HuH-7 (cell line): ENCODE data around the gene PVALEF.
"Not testable (repeated sequence)": the region's sequence is repeated elsewhere in the genome, so short reads cannot be mapped to it uniquely, and the experiment has no call there.

Experiments
- DNase-seq: peaks from one replicate; pipeline ENCODE4 v3.0.0; 2011; ENCODE audit warnings: low spot score

Gene PVALEF

DNA sequence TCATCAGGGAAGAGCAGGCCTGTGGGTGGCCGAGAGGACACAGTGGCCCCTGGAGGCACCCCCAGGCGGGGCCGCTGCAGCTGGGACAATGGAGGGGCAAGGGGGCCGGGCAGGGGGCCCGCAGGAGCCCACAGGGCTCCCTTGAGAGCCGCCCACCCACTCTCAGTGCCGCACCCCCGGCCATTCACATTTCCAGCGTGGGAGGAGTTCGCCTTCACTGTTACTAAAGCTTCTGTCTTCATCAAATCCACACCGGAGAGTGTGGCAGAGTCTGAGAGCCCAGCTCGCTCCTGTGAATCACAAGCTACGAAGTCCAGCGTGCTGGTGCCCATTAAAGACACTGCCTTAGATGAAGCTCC lies 20.9 kb upstream of the PVALEF start:
- no peak for DNase-seq

DNA sequence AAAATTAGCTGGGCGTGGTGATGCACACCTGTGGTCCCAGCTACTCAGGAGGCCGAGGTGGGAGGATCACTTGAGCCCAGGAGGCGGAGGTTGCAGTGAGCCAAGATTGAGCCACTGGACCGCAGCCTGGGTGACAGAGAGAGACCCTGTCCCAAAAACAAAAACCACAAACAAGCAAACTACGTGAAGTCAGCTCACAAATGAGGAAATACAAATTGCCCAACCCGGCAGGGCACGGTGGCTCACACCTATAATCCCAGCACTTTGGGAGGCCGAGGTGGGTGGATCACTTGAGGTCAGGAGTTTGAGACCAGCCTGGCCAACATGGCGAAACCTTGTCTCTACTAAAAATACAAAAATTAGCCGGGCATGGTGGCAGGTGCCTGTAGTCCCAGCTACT lies 19.1 kb upstream of the PVALEF start:
- not testable (repeated sequence) for DNase-seq

- DNase-seq, result no peak
Measured at GRCh38 chr17:81147701-81148100, 17.6 kb upstream of the PVALEF start.

- DNase-seq, result no peak
Measured at GRCh38 chr17:81148571-81148970, 16.7 kb upstream of the PVALEF start.

- no peak for DNase-seq
Measured at GRCh38 chr17:81148986-81149533, 16.2 kb upstream of the PVALEF start.

GRCh38 chr17:81150377-81151077 lies 14.8 kb upstream of the PVALEF start:
- DNase-seq, result no peak

DNA sequence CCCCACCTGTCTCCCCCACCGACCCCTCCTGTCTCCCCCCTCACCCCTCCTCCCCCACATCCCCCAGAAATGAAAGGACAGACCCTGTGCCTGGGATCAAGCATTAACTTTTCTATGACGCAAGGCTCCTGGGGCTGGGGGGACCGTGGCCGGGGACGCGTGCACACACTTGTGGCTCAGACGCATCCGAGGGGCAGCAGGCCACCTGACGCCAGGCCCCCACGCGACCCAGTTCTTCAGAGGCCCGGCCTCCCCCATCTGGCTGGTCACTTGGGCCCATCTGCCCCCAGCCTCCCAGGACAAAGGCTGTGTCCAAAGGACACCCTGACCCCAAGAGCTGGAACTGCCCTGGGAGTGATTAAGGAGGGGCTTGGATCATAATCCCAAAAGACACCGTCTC lies 14.0 kb upstream of the PVALEF start:
- no peak for DNase-seq

- DNase-seq, result no peak
Measured at GRCh38 chr17:81152288-81152828, 12.9 kb upstream of the PVALEF start.

- no peak for DNase-seq
Measured at GRCh38 chr17:81153340-81153803, 11.9 kb upstream of the PVALEF start.

DNA sequence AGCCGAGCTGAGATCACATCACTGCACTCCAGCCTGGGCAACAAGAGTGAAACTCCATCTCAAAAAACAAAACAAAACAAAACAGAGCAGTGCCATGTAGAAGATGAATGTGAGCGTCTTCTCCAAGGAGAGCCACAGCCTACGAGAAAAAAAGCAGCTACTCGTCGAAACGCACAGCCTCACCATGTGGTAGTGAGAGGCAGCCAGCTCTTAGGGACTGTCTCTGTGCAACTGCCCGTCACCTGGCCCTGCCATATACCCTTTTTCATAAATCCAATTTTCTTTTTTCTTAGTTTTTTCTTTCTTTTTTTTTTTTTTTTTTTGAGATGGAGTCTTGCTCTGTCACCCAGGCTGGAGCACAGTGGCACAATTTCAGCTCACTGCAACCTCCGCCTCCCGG lies 11.3 kb upstream of the PVALEF start:
- not testable (repeated sequence) for DNase-seq

DNA sequence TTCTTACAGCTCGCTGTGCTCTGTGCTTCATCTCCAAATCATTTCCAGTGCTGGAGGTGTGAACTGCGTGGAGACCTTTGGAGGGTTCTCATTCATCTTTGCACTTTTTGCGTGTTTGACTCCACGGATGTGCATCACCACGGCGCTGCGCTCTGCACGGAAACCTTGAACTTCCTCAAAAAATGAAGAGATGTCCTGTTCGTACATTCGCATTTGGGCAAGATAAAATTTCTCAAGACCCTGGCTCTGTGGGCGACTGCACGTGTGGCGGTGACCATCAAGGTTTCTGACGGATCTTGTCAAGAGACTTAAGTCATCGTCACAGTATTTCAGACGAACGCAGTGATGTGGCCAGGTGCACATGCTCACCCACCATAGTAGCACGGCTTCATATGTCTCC lies 10.3 kb upstream of the PVALEF start:
- no peak for DNase-seq

DNA sequence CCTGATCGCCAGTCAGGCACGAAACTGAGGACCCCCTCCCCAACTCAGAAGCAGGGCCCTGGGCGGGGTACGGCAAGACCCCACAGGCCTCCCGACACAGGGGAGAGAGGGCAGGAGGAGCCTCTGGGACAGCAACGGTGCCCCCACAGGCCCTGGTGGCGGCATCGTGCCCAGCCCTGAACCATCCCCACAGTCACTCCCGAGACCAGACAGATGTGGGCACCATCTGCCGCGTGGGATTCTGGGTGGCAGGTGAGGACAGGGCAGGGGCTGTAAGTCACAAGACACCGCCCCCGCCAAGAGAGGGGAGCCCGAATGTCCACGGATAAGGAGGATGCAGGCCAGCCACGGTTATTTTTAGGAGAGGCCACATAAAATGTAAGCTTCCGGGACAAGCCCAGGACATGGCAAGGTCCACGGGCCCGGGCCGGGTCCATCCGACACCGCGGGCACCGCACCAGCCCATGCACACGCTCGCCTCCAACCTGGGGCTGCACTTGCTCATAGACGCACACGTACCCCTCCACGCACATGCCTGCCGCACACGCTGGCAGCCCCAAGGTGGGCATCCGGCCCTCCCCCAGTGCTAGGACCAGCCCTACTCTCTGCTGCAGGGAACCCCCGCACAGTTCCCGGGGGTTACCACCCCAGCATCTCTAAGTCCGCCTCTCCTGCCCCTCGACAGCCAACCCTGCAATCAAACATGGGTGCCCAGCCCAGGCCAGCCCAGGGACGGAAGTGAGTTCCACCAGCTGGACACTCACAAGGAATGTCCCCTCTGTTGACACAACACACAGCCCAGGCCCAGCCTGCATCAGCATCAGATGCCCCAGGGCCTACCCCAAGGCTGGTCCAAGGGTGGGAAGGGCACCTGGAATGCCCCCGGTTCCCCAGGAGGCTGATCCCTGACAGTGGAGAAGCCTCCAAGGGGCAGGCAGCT lies 8.2 kb upstream of the PVALEF start:
- DNase-seq, result no peak

GRCh38 chr17:81157848-81158687 lies 7.2 kb upstream of the PVALEF start:
- DNase-seq, result no peak

GRCh38 chr17:81158688-81159590 lies 6.4 kb upstream of the PVALEF start:
- DNase-seq, result no peak

GRCh38 chr17:81159611-81160265 lies 5.6 kb upstream of the PVALEF start:
- no peak for DNase-seq

DNA sequence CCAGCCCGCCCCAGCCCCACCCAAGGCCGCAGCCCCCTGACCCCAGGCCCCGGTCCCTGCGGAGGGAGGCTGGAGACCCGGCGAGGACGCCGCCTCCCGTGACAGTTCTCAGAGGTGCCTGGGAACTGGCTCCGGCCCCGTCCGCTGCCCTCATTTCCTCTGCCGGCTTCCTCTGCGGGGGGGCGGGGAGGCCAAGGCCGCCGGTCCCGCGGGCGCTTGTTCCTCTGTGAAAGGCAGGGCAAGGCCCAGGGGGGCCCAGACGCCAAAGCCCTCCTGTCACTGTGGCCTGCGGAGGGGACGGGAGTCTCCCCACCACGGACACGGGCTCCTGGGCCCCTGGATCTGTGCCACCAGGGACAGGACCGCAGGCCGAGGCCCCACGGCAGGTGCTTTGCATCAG lies 5.0 kb upstream of the PVALEF start:
- DNase-seq, result no peak

DNA sequence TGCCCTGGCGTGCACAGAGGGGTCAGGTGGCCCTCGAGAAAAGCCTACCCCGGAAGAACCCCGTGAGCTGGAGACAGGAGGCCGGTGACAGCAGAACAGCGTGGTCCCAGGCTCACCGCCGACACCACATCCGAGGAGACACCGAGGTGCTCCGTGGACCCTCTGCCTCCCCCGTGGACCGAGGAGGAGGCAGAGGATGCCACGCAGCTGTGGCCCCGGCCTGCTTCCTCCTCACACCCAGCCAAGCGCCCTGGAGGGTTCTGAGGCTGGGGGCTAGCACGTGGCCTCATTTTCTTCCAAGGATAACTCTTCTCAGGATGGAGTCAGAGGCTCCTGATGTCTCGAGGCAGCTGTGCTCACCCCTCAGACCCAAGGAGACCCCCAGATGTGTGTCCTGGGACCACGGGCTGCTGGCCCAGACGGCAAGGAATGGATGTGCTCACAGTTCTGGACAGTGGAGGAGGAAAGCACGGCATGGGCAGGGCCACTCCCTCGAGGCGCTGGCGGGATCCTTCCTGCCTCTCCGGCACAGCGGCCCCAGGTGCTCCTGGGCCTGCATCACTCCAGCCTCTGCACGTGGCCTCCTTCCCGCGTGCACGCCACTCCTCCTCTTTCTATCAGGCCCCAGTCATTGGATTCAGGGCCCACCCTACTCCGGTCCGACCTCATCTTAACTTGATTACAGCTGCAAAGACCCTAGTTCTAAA lies 4.4 kb upstream of the PVALEF start:
- no peak for DNase-seq

DNA sequence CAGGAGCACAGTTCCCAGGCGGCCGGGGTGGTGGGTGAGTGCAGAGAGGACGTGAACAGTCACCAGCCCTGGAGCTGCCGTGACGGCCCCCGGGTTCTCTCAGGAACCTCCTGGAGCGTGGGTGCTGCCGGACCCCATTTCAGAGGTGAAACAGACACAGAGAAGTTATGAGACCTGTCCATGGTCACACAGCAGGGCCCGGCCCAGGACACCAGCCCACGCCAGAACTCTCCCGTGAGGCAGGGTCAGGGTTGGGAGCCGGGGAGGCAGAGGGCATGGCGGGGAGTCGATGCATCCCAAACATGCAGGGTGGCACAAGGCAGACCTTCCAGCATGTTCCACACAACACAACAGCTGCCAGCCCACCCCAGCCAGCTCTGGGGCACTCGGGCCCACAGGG lies 3.8 kb upstream of the PVALEF start:
- DNase-seq, result no peak

- no peak for DNase-seq
Measured at GRCh38 chr17:81161972-81162371, 3.3 kb upstream of the PVALEF start.

DNA sequence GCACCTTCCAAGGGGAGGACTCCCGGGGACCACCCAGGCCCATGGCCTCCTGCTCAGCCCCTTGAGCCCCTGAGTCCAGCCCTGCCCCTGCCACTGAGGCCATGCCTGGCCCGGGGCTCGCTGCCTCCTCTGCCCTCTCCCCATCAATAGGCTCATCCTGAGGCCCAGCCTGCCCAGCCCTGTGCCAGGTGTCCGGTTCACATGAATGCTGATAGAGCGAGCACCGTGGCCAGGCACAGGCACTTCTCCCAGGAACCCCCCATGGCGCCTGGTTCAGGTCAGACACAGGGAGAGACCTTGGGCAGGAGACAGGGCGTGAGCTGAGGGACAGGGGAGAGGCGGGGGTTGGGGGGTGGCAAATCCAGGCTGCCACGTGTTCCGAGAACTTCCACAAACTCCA lies 2.8 kb upstream of the PVALEF start:
- no peak for DNase-seq
